ENCODE measurements around the gene DLGAP1. TPM values are rescaled to one million over a fixed set of nuclear protein-coding genes. Genes with fewer than 3 reads are reported as not detected.

The DLGAP1 gene
- total and polyA plus RNA-seq, 2 of the 13 experiments (the other 11 are each of a cell fraction or from before 2014, with no cell fraction given) = 0.01 TPM; not detected in 1

DNA sequence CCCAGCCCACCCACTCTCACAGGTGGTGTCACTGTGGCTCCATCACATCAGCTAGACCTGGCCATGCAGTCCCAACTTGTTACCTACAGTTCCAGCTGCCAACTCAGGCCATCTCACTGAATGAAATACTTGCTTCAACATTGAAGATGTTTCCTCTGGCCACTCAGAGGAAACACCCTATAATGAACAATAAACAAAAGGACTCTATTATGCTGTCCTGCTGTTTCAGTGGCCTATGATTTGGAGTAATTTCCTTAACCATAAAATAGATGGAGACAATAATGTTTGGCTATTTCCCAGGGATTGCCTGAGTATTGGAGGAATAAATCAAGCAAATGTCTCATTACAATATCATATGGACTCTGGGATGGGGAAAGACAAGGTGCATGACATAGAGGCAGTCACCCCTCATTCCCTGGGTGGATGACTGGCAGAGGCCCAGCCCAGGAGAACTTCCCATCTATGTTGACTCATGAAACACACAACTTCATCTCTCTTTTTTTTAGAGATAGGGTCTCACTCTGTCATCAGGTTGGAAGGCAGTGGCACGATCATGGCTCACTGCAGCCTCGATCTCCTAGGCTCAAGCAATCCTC is 870.7 kb downstream of the DLGAP1 start:
- no peaks in the 10 kb centered on the region for H3K9me3 ChIP-seq (ENCODE audit: low read length)
- H3K4me2 ChIP-seq (ENCODE audit: low read depth, low read length) = no peak overlapping the region
- H2AFZ ChIP-seq (ENCODE audit: low read length) = no peak overlapping the region
- intact Hi-C loops (cut with micrococcal nuclease; ENCODE audit: unreplicated experiment) (loop anchor here (2.0 kb wide), 1 partner anchor 304 kb away; no protein-coding TSS in a partner anchor), in situ Hi-C loops (cut with HindIII; ENCODE audit: extremely low pct_ligation_motif_present, low pct_unique_long_range_greater_than_20kb) (no loop called here)
- no peak overlapping the region for H3K9ac ChIP-seq (ENCODE audit: insufficient read depth, low read depth, low read length)
- DNase-seq (ENCODE audit: low spot score) = no peak
- H3K79me2 ChIP-seq (ENCODE audit: insufficient read depth, low read length) = no peaks in the 10 kb centered on the region
- H3K36me3 ChIP-seq (replicated peaks in 1 of 2; ENCODE audit: control insufficient read depth in 1 of 2, insufficient read depth in 2 of 2, low read length in 2 of 2) = no peaks in the 10 kb centered on the region
- H3K4me3 ChIP-seq (replicated peaks in 1 of 3; ENCODE audit: insufficient read depth in 1 of 3, low read depth in 2 of 3, low read length in 3 of 3) = no peak overlapping the region
- ATAC-seq = no peak
- H4K20me1 ChIP-seq (ENCODE audit: insufficient read depth, low read length) = no peaks in the 10 kb centered on the region
- ChIA-PET CTCF (ENCODE audit: low intra/inter-chr PET ratio, low total read pairs) (interaction anchor here (2.4 kb wide), 1 partner anchor 303 kb away, joined by 21 read pairs; no protein-coding TSS in a partner anchor), POLR2A (interaction anchor here (1.9 kb wide), 2 partner anchors 10 to 82 kb away, joined by 9 to 25 read pairs; no protein-coding TSS in a partner anchor)
- TF ChIP-seq, protein P1, sequence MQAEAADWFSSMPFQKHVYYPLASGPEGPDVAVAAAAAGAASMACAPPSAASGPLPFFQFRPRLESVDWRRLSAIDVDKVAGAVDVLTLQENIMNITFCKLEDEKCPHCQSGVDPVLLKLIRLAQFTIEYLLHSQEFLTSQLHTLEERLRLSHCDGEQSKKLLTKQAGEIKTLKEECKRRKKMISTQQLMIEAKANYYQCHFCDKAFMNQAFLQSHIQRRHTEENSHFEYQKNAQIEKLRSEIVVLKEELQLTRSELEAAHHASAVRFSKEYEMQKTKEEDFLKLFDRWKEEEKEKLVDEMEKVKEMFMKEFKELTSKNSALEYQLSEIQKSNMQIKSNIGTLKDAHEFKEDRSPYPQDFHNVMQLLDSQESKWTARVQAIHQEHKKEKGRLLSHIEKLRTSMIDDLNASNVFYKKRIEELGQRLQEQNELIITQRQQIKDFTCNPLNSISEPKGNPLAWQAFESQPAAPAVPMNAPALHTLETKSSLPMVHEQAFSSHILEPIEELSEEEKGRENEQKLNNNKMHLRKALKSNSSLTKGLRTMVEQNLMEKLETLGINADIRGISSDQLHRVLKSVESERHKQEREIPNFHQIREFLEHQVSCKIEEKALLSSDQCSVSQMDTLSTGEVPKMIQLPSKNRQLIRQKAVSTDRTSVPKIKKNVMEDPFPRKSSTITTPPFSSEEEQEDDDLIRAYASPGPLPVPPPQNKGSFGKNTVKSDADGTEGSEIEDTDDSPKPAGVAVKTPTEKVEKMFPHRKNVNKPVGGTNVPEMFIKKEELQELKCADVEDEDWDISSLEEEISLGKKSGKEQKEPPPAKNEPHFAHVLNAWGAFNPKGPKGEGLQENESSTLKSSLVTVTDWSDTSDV (CRISPR knock-in tag; IDR thresholded peaks at IDR 0.05) = no peak
- 100% methylated on average over 2 of the region's 2 CpGs for WGBS (ENCODE audit: low lambda C conversion rate)
- no peak overlapping the region for H3K27ac ChIP-seq (ENCODE audit: extremely low read length, insufficient read depth, low read length)
- peaks cover 0 to 19% of the 10 kb centered on the region in 2 experiments; a peak in 3 of 5 replicates for H3K27me3 ChIP-seq (ENCODE audit: control insufficient read depth in 1 of 2, insufficient read depth in 2 of 2, low read length in 2 of 2)
- FAIRE-seq = no peak
- H3K4me1 ChIP-seq (ENCODE audit: insufficient read depth, low read length) = peaks cover 33% of the 10 kb centered on the region
- no TSS peak for BruUV-seq (replicated peaks)

DNA sequence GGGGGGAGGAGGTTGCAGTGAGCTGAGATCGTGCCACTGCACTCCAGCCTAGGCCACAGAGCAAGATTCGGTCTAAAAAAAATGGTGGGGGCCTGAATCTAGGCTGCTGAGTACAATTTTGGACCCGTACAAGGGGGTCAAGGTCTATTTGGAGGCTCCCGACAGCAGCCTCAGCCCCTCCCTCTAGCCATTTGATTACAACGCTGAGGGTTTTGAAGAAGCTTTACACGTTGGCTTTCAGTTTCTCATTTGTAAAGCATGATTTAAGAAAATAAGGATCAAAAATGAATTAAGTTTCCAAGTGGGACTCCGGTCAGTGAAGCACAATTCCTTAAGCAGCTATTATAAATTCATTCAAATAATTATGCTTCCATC is 871.2 kb downstream of the DLGAP1 start:
- no peak overlapping the region for H3K9ac ChIP-seq (ENCODE audit: insufficient read depth, low read depth, low read length)
- H4K20me1 ChIP-seq (ENCODE audit: insufficient read depth, low read length) = no peaks in the 10 kb centered on the region
- no TSS peak for BruUV-seq (replicated peaks)
- no peak overlapping the region for H3K4me3 ChIP-seq (replicated peaks in 1 of 3; ENCODE audit: insufficient read depth in 1 of 3, low read depth in 2 of 3, low read length in 3 of 3)
- no peak for FAIRE-seq
- H2AFZ ChIP-seq (ENCODE audit: low read length) = no peak overlapping the region
- no peak overlapping the region for H3K27ac ChIP-seq (ENCODE audit: extremely low read length, insufficient read depth, low read length)
- CTCF ChIA-PET (ENCODE audit: low intra/inter-chr PET ratio, low total read pairs) = no interaction called here
- H3K9me3 ChIP-seq (ENCODE audit: low read length) = no peaks in the 10 kb centered on the region
- intact Hi-C loops (cut with micrococcal nuclease; ENCODE audit: unreplicated experiment) (loop anchor here (2.0 kb wide), 1 partner anchor 303 kb away; no protein-coding TSS in a partner anchor), in situ Hi-C loops (cut with HindIII; ENCODE audit: extremely low pct_ligation_motif_present, low pct_unique_long_range_greater_than_20kb) (no loop called here)
- H3K27me3 ChIP-seq (ENCODE audit: control insufficient read depth in 1 of 2, insufficient read depth in 2 of 2, low read length in 2 of 2) = peaks cover 0 to 19% of the 10 kb centered on the region in 2 experiments; a peak in 3 of 5 replicates
- WGBS (ENCODE audit: low lambda C conversion rate) = 23% methylated on average over 7 of the region's 7 CpGs
- H3K36me3 ChIP-seq (replicated peaks in 1 of 2; ENCODE audit: control insufficient read depth in 1 of 2, insufficient read depth in 2 of 2, low read length in 2 of 2) = no peaks in the 10 kb centered on the region
- no peak for DNase-seq (ENCODE audit: low spot score)
- ATAC-seq = no peak
- H3K4me2 ChIP-seq (ENCODE audit: low read depth, low read length) = peak overlapping the region; percentile 47
- H3K4me1 ChIP-seq (ENCODE audit: insufficient read depth, low read length) = peaks cover 33% of the 10 kb centered on the region
- POLR2A ChIA-PET = no interaction called here
- no peaks in the 10 kb centered on the region for H3K79me2 ChIP-seq (ENCODE audit: insufficient read depth, low read length)
- TF ChIP-seq ADNP (CRISPR knock-in tag; IDR thresholded peaks at IDR 0.05) = no peak
- TF ChIP-seq MTF1 (CRISPR knock-in tag; IDR thresholded peaks at IDR 0.05) = no peak
- no peak for TF ChIP-seq ZNF891 (CRISPR knock-in tag; IDR thresholded peaks at IDR 0.05)
- TF ChIP-seq, protein P2, sequence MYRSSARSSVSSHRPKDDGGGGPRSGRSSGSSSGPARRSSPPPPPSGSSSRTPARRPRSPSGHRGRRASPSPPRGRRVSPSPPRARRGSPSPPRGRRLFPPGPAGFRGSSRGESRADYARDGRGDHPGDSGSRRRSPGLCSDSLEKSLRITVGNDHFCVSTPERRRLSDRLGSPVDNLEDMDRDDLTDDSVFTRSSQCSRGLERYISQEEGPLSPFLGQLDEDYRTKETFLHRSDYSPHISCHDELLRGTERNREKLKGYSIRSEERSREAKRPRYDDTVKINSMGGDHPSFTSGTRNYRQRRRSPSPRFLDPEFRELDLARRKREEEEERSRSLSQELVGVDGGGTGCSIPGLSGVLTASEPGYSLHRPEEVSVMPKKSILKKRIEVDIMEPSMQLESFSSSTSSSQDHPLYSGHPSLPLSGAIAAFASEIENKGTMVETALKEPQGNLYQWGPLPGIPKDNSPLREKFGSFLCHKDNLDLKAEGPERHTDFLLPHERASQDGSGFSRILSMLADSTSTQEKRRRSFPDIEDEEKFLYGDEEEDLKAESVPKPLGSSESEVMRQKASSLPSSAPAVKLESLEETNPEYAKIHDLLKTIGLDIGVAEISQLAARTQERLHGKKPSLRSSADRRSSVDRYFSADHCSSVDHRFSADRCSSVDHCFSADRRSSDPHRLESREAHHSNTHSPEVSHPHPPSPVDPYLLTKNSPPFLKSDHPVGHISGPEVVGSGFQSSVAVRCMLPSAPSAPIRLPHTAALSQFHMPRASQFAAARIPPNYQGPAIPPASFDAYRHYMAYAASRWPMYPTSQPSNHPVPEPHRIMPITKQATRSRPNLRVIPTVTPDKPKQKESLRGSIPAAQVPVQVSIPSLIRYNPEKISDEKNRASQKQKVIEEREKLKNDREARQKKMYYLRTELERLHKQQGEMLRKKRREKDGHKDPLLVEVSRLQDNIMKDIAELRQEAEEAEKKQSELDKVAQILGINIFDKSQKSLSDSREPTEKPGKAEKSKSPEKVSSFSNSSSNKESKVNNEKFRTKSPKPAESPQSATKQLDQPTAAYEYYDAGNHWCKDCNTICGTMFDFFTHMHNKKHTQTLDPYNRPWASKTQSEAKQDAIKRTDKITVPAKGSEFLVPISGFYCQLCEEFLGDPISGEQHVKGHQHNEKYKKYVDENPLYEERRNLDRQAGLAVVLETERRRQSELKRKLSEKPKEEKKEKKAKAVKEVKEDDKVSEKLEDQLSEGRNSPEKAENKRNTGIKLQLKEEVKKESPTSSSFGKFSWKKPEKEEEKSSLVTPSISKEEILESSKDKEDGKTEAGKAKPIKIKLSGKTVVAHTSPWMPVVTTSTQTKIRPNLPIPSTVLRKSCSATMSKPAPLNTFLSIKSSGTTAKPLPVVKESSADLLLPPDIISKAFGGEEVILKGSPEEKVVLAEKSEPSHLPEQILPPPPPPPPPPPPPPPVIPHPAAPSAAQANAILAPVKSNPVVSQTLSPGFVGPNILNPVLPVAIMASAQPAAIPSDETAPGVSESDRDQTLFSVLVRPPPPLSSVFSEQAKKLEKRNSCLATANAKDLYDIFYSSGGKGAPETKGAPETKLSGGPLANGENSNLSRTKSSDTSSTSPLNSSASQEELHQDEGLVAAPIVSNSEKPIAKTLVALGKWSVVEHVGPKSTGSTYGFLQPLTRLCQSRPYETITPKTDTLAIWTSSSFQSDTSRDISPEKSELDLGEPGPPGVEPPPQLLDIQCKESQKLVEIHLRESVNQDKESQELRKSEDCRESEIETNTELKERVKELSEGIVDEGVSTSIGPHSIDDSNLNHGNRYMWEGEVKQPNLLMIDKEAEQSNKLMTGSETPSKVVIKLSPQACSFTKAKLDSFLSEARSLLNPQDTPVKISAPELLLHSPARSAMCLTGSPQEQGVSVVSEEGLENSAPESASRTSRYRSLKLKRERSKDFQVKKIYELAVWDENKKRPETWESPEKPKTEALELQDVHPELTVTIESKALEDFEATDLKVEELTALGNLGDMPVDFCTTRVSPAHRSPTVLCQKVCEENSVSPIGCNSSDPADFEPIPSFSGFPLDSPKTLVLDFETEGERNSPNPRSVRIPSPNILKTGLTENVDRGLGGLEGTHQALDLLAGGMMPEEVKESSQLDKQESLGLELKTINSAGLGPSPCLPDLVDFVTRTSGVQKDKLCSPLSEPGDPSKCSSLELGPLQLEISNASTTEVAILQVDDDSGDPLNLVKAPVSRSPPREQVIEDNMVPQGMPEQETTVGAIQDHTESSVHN (CRISPR knock-in tag; IDR thresholded peaks at IDR 0.05) = no peak
- no peak for TF ChIP-seq FOXK1 (CRISPR knock-in tag; IDR thresholded peaks at IDR 0.05; ENCODE audit: borderline replicate concordance, low read depth)

Measured in HepG2 (cell line).